Rectal smooth muscle tissue (tissue), 1 donor: ENCODE results near the gene TIE1.

ENCODE experiments used
- H3K27ac ChIP-seq: one replicate; pipeline ENCODE4 v1.7.0; 2013; ENCODE audit warnings: low read depth, low read length, inconsistent platforms
- H3K27me3 ChIP-seq: one replicate; pipeline ENCODE4 v1.7.0; 2013; ENCODE audit warnings: low read length; ENCODE audit not compliant: control insufficient read depth, insufficient read depth
- H3K36me3 ChIP-seq: one replicate; pipeline ENCODE4 v1.7.0; 2013; ENCODE audit warnings: low read length; ENCODE audit not compliant: control insufficient read depth, insufficient read depth
- H3K4me1 ChIP-seq: one replicate; pipeline ENCODE4 v1.7.0; 2013; ENCODE audit warnings: low read length; ENCODE audit not compliant: control insufficient read depth, insufficient read depth
- H3K4me3 ChIP-seq: one replicate; pipeline ENCODE4 v1.7.0; 2013; ENCODE audit warnings: low read length
- H3K9ac ChIP-seq: one replicate; pipeline ENCODE4 v1.7.0; 2013; ENCODE audit warnings: low read length

TIE1 gene

DNA sequence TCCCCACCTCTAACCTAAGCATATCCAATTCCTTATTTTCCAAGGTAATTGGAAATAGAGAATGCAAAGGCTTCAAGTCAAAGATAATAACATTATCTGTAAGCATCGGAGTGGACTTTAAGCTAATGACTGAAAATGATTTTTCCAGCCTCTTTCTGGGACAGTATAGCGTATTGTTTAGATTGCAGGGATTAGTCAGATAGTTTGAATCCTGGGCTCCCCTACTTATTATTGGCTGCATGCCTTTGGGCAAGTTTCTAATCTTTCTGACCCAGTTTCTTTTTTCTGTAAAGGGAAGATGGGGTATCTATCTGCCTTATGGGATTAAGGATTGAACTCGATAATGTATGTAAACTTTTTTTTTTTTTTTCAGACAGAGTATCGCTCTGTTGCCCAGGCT lies 56.5 kb downstream of the TIE1 start:
- Histone ChIP-seq H3K9ac (no peak overlapping the region), H3K27me3 (no peaks in the 10 kb centered on the region), H3K36me3 (peaks cover 5% of the 10 kb centered on the region), H3K27ac (no peak overlapping the region), H3K4me1 (no peaks in the 10 kb centered on the region), H3K4me3 (no peak overlapping the region)

DNA sequence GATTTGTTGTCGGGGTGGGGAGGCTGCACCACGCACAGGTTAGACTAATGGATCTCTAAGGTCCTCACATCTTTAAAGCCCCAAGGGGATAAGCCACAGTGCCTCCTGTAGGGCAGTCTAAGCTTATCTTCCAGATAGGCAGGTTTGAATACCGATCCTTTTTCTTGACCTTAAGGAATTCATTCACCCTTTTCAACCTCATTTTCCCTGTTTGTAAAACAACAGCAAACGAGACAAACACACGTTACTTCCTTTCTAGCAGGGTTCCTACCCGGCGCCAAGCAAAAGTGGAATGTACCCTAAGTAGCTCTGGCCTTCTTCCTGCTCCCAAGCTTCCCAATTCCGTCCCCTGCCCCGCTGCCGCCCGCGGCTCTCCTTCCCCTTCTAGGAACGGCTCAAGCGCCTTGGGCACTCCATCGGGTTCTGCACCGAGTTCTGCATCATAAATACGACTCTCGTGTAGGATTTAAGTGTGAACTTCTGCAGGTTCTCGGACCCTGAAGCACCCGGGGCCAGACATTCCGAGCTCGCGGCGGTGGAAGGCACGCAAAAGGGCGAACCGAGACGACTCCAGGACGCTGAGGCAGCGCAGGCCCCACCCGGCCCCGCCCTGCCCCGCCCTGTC lies 57.5 kb downstream of the TIE1 start:
- Histone ChIP-seq H3K9ac (peak overlapping the region; percentile 43), H3K27me3 (no peaks in the 10 kb centered on the region), H3K4me1 (no peaks in the 10 kb centered on the region), H3K27ac (peak overlapping the region; percentile 92), H3K36me3 (peaks cover 5% of the 10 kb centered on the region), H3K4me3 (peak overlapping the region; percentile 71)

DNA sequence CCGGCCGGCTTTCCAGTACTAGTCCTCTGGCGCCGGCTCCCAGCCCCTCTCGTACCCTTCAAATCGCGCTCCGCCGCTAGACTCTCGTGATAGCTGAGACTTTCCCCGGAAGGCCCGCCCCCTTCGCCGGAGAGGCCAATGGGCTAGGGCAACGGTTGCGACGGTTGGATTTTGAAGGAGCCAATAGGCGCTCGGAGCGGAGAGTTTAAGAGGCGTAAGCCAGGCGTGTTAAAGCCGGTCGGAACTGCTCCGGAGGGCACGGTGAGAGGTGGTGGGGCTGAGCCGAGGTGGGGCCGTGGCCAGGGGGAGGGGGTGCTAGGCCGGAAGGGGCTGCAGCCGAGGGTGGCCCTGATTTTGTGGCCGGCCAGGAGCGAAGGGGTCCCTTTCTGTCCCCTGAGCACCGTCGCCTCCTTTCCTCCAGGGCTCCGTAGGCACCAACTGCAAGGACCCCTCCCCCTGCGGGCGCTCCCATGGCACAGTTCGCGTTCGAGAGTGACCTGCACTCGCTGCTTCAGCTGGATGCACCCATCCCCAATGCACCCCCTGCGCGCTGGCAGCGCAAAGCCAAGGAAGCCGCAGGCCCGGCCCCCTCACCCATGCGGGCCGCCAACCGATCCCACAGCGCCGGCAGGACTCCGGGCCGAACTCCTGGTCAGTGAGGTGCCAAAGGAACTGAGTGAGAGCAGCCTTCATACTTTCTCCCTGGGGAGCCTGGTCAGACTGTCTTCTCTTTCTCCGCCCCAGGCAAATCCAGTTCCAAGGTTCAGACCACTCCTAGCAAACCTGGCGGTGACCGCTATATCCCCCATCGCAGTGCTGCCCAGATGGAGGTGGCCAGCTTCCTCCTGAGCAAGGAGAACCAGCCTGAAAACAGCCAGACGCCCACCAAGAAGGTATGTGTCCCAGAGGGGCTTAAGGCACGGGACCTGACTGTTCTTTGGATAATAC lies 58.2 kb downstream of the TIE1 start, which contains the start of gene CDC20:
CDC20 (plus strand) TSS at position 236 of the 948 bp plus-strand sequence; CDS start at position 471, 235 bp downstream.
- peak within 1 kb of the TSS; percentile 71 for H3K4me3 ChIP-seq
- H3K27me3 ChIP-seq = no peaks in the 10 kb centered on the region
- peaks cover 12% of the 10 kb centered on the region for H3K36me3 ChIP-seq
- H3K27ac ChIP-seq = peak within 1 kb of the TSS; percentile 92
- peak within 1 kb of the TSS; percentile 43 for H3K9ac ChIP-seq
- no peaks in the 10 kb centered on the region for H3K4me1 ChIP-seq

DNA sequence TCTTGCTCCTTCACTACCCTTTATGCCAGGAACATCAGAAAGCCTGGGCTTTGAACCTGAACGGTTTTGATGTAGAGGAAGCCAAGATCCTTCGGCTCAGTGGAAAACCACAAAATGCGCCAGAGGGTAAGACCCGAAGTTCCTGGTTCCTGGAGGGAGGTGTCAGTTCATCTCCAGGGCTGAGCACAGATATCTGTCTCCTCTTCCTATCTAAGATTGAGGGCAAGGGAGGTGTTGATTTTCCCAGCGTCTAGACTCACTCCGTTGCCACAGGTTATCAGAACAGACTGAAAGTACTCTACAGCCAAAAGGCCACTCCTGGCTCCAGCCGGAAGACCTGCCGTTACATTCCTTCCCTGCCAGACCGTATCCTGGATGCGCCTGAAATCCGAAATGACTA lies 58.9 kb downstream of the TIE1 start:
- H3K4me1 ChIP-seq = no peaks in the 10 kb centered on the region
- H3K4me3 ChIP-seq = no peak overlapping the region
- H3K9ac ChIP-seq = no peak overlapping the region
- no peaks in the 10 kb centered on the region for H3K27me3 ChIP-seq
- peaks cover 18% of the 10 kb centered on the region for H3K36me3 ChIP-seq
- no peak overlapping the region for H3K27ac ChIP-seq

DNA sequence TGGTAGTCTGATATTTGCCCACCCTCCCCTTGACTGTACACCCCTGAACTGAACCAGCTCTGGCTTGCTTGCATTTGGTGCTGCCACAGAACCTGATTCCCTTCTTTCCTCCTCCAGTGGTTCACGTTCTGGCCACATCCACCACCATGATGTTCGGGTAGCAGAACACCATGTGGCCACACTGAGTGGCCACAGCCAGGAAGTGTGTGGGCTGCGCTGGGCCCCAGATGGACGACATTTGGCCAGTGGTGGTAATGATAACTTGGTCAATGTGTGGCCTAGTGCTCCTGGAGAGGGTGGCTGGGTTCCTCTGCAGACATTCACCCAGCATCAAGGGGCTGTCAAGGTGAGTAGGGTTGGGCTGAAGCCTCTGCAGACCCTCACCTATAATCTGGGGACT lies 59.8 kb downstream of the TIE1 start:
- Histone ChIP-seq H3K36me3 (peaks cover 25% of the 10 kb centered on the region), H3K27me3 (no peaks in the 10 kb centered on the region), H3K9ac (no peak overlapping the region), H3K27ac (no peak overlapping the region), H3K4me3 (no peak overlapping the region), H3K4me1 (no peaks in the 10 kb centered on the region)

DNA sequence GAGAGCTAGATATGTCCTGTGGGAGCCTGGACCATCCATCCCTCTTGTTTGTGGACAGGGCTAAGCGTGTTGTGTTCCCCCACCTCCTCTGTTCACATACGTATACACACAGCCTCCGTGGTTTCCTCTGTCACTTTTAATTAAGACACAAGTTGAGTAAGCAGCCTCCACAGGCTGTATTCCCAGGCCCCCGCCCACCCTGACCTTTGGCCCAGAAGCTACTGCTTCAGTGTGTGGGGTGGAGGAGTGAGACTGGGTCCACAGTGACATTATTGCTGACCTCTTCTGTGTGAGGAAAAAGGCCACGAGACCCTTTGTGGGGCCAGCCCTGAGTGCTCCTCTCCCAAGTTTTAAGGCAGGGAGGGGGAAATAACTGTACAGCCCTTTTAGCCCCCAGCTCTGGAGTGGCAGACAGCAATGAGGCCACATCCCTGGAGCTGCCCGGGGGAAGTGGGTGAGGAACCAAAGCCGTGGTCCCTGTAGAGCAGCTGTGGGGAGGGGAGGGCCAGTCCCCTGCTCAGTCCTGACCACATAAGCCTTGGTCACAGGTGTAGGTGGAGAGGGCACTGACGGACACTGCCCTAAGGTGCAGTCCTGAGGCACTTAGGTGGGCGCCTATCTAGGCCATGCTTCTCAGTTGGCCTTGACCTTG lies 62.6 kb downstream of the TIE1 start:
- H3K9ac ChIP-seq = no peak overlapping the region

DNA sequence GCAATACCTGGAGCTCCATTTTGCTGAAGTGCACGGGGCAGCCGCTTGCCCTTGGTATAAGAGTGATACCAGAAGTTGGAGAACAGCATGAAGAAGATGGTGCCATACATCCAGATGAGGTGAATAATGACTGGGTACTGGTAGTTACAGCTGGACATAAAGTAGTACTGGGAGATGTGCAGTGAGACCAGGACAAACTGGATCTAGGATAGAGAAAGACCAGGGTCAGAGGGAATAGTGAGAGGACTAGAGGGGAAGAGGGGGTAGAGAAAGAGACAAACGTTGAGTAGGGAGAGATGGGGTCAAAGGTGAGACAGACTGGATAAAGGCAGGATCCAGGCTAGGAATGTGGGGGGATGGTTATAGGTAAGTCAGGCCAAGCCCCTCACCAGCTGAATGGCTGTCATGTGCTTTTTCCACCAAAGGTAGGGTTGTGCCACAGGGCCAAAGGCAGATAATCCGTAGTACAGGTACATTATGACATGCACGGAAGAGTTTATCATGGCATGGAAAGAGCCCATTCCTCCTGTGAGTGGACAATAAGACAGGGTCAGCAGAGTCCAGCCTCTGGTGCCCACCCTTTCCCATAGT lies 63.2 kb downstream of the TIE1 start:
- peaks cover 27% of the 10 kb centered on the region for H3K36me3 ChIP-seq
- no peak overlapping the region for H3K27ac ChIP-seq
- no peak overlapping the region for H3K9ac ChIP-seq
- H3K27me3 ChIP-seq = no peaks in the 10 kb centered on the region
- H3K4me1 ChIP-seq = peaks cover 12% of the 10 kb centered on the region
- H3K4me3 ChIP-seq = no peak overlapping the region

More for the DNA sequence above, 62.6 kb downstream of the TIE1 start:
- Histone ChIP-seq H3K36me3 (peaks cover 27% of the 10 kb centered on the region), H3K27me3 (no peaks in the 10 kb centered on the region), H3K27ac (no peak overlapping the region), H3K4me3 (no peak overlapping the region), H3K4me1 (peaks cover 7% of the 10 kb centered on the region)

DNA sequence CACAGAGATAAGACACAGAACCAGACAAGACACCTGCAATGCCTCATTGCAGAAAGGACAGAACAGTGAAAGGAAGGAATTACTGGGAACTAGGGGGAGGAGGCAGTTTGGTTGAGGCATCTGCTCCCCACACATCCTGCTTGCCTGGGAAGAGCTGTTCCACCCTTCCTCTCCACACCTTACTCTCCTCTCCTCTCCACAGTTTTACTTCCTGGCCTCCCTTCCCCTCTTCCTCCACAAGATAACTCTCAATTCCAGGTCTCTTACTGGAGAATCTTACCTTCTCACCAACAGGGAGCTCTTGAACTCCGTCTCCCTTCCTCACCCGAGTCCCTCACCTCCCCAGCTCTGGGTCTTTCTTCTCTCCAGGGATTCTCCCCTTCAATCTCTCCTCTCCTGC lies 64.9 kb downstream of the TIE1 start:
- H3K4me1 ChIP-seq = peaks cover 12% of the 10 kb centered on the region
- H3K36me3 ChIP-seq = peaks cover 27% of the 10 kb centered on the region
- H3K9ac ChIP-seq = peak overlapping the region; percentile 27
- no peak overlapping the region for H3K27ac ChIP-seq
- H3K27me3 ChIP-seq = no peaks in the 10 kb centered on the region
- H3K4me3 ChIP-seq = peak overlapping the region; percentile 34

DNA sequence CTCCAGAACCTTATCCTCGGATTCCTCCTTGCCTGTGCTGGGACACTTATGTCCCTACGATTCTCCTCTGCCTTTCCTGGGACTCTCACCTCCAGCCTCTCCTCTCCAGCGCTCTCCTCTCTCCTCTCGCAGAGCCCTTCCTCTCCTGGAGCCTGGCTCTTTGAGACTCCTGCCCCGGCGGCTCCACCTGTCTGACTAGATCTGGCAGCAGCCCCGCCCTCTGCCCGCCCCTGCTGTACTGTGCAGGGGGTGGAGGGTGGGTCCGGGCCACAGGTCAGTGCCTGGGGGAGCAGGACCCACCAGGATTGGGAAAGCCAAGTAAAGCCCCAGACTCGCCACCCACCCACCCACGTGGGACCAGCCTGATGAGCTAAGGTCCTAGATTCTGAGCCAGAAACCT lies 65.4 kb downstream of the TIE1 start:
- Histone ChIP-seq H3K9ac (no peak overlapping the region), H3K4me3 (peak overlapping the region; percentile 85), H3K27me3 (no peaks in the 10 kb centered on the region), H3K27ac (no peak overlapping the region), H3K4me1 (peaks cover 12% of the 10 kb centered on the region), H3K36me3 (peaks cover 23% of the 10 kb centered on the region)

DNA sequence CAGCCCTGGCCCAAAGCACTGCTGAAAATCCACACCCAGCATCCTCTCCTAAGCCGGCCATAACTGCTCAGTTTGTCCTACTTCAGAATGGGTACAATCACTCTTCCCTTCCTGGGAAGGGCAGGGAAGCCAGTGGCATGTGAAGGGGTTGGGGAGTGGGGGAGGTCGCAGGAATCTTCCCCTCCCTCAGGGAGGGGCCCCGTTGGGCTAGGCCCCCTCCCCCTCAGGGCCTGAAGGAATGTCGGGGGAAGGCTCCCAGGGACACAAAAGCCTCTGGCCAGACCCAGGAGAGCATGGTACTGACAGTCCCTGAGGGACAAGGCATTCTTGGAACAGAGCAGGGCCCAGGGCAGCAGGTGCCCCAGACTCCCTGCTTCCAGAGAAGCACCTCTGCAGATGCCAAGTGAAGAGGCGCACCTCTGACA lies 65.8 kb downstream of the TIE1 start:
- H3K36me3 ChIP-seq = peaks cover 22% of the 10 kb centered on the region
- H3K9ac ChIP-seq = peak overlapping the region; percentile 74
- peaks cover 12% of the 10 kb centered on the region for H3K4me1 ChIP-seq
- peak overlapping the region; percentile 85 for H3K4me3 ChIP-seq
- H3K27me3 ChIP-seq = no peaks in the 10 kb centered on the region
- H3K27ac ChIP-seq = peak overlapping the region; percentile 75

DNA sequence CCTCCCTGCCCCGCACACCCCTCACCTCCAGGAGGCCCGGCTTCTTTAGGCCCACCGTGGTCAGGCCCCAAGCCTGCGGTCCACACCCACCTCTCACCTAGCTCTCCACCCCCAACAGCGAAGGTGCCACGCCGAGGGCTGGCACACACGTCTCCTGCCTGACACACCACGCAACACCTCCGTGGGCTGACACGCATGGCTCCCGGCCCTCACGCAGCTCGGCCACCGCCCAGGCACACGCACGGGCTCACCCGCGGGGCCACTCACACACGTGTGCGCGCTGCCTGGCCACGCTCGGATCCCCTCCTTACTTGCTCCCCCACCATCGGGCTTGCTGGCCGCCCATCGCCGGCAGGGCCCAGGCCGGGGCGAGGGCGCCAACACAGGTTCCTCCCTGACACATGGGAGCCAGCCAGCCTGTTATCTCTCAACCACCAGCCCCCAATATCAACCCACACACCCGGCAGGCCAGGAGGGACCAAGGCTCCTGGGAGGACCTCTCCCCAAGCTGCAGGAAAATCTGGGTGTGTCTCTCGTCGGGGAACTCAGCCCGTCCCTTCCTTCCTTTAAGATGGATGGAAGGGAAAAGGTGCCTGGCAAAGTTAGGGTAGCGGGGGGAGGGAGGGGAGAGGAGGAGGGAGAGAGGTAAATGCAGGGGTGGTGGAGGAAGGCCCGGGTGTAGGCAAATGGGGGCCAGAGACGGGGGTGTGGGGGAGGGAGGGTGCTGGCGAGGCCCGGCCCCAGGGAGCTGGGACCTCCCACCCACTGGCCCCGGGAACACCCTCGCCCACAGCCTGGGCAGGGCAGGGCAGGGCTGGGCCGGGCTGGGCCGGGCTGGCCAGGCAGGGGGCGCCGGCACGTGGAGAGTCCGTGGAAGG lies 66.5 kb downstream of the TIE1 start:
- peaks cover 22% of the 10 kb centered on the region for H3K36me3 ChIP-seq
- H3K27me3 ChIP-seq = no peaks in the 10 kb centered on the region
- peak overlapping the region; percentile 74 for H3K9ac ChIP-seq
- H3K4me1 ChIP-seq = peaks cover 12% of the 10 kb centered on the region
- H3K4me3 ChIP-seq = peak overlapping the region; percentile 85
- peak overlapping the region; percentile 75 for H3K27ac ChIP-seq
